ENCODE data around the gene MMP20. TPM values are rescaled to one million over a fixed set of nuclear protein-coding genes. Genes with fewer than 3 reads are reported as not detected.
A peak's percentile ranks its signal among the peaks of the same experiment; 100 is the strongest.

Gene MMP20
- total RNA-seq (ENCODE audit: low replicate concordance) = not detected in 2 replicates
- long read RNA-seq = 0 reads

DNA sequence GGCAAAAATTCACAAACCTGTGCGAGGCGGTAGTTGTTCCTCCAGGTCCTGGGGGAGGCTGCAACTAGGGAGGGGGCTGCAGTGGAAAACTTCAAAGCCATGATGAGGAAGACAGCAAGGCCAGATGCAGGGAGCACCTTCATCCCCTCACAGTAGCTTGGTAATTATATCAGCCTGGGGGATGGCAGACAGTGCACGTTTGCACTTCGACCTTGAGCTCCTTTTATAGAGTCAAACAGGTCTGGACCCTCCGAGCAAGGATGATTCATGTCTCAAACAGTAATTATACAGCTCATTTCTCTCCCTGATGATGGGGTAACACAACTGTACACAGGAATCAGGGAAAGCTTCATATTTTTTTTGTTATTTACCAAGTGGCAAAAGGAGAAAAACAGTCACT, at the start of gene MMP20:
Gene MMP20, minus strand, starts transcription at position 156 of the 400 bp plus-strand sequence. Its CDS starts 13 bp downstream, at position 143.
- Mint-ChIP-seq H3K27me3 (no peaks in the 10 kb centered on the region), H3K36me3 (no peaks in the 10 kb centered on the region), H3K27ac (no peak within 1 kb of the TSS), H3K9me3 (no peaks in the 10 kb centered on the region), H3K4me1 (ENCODE audit: unreplicated experiment) (no peaks in the 10 kb centered on the region), H3K4me3 (no peak within 1 kb of the TSS)
- no peak for TF ChIP-seq CTCF (conservative IDR thresholded peaks at IDR 0.05)
- no peak for DNase-seq (ENCODE audit: extremely low spot score, unreplicated experiment)

DNA sequence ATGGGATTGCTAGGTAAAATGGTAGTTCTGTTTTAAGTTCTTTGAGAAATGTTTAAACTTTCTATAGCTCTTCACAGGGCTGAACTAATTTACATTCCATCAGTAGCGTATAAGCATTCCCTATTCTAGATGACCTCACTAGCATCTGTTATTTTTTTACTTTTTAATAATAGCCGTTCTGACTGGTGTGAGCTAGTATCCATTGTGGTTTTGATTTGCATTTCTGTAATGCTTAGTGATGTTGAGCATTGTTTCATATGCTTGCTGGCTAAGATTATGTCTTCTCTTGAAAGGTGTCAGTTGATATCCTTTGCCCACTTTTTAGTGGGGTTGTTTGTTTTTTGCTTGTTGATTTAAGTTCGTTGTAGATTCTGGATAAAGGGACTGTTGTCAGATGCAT, 44.5 kb upstream of the MMP20 start:
- no peak for TF ChIP-seq CTCF (conservative IDR thresholded peaks at IDR 0.05)
- no peaks in the 10 kb centered on the region for H3K36me3 Mint-ChIP-seq
- H3K9me3 Mint-ChIP-seq = no peaks in the 10 kb centered on the region
- no peaks in the 10 kb centered on the region for H3K4me1 Mint-ChIP-seq (ENCODE audit: unreplicated experiment)
- H3K4me3 Mint-ChIP-seq = no peak overlapping the region
- no peak overlapping the region for H3K27ac Mint-ChIP-seq
- DNase-seq (ENCODE audit: extremely low spot score, unreplicated experiment) = no peak
- no peaks in the 10 kb centered on the region for H3K27me3 Mint-ChIP-seq

DNA sequence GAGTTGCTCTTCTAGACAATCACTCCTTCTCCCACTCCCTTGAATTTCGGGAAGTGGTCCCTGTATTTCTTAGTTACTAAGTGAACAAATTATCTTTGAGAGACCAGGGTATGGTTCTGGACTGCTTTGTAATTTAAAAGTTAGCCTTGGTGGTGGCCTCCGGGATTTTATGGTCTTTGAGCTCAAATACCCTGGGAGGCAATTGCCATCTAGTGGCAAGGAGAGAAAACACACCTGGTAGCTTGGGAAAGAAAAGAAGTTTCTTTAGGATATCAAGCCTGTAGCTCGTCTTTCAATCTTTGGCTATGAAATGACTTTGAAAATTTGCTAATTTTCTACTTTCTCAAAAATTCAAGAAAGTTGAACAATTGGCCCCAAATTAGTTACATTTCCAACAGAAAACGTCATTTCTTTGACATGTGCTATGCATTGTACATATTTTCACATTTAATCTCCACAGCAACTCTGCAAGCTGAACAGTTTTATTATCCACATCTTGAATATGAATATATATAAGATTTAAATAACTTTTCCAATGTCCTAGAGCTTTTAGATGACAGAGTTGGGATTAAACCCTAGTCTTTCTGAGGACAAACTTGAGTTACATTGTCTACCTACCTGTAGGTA, 41.3 kb upstream of the MMP20 start:
- H3K4me3 Mint-ChIP-seq = no peak overlapping the region
- TF ChIP-seq CTCF (conservative IDR thresholded peaks at IDR 0.05) = peak; percentile 88
- H3K27ac Mint-ChIP-seq = no peak overlapping the region
- no peaks in the 10 kb centered on the region for H3K9me3 Mint-ChIP-seq
- H3K27me3 Mint-ChIP-seq = peaks cover 3% of the 10 kb centered on the region
- no peaks in the 10 kb centered on the region for H3K4me1 Mint-ChIP-seq (ENCODE audit: unreplicated experiment)
- no peaks in the 10 kb centered on the region for H3K36me3 Mint-ChIP-seq
- DNase-seq (ENCODE audit: extremely low spot score, unreplicated experiment) = no peak

DNA sequence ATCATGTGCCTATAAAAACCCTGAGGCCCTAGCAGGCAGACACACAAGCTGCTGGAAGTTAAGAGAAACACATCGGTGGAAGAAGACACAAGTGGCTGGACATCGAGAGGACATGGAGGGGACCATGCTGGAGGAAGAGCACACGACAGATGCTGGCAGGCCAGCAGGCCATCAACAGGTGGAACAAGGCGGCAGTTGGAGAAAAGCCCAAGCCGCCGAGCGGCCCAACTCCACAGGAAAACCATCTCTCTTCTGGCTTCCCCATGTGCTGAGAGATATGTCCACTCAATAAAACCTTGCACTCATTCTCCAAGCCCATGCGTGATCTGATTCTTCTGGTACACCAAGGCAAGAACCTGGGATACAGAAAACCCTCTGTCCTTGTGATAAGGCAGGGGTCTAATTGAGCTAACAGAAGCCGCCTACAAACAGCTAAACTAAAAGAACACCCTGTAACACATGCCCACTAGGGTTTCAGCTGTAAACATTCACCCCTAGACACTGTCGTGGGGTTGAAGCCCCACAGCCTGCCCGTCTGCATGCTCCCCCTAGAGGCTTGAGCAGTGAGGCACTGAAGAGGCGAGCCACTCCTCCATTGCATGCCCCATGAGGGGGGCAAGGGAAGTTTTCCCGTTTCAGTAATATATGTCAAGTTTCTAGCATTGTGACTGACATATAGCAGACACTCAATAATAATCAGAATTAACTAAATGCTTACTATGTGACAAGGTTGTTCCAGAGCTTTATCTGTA, 39.0 kb upstream of the MMP20 start:
- no peak for DNase-seq (ENCODE audit: extremely low spot score, unreplicated experiment)
- Mint-ChIP-seq H3K4me1 (ENCODE audit: unreplicated experiment) (no peaks in the 10 kb centered on the region), H3K9me3 (no peaks in the 10 kb centered on the region), H3K27me3 (peaks cover 3% of the 10 kb centered on the region), H3K27ac (no peak overlapping the region), H3K4me3 (no peak overlapping the region), H3K36me3 (no peaks in the 10 kb centered on the region)
- peak; percentile 32 for TF ChIP-seq CTCF (conservative IDR thresholded peaks at IDR 0.05)

GRCh38 chr11:102662607-102663006, 37.5 kb upstream of the MMP20 start:
- no peaks in the 10 kb centered on the region for H3K4me1 Mint-ChIP-seq (ENCODE audit: unreplicated experiment)
- DNase-seq (ENCODE audit: extremely low spot score, unreplicated experiment) = no peak
- TF ChIP-seq CTCF (conservative IDR thresholded peaks at IDR 0.05) = no peak

More at GRCh38 chr11:102662607-102663006, 37.5 kb upstream of the MMP20 start:
- Mint-ChIP-seq H3K27me3 (peaks cover 3% of the 10 kb centered on the region), H3K9me3 (no peaks in the 10 kb centered on the region), H3K4me3 (no peak overlapping the region), H3K36me3 (no peaks in the 10 kb centered on the region), H3K27ac (no peak overlapping the region)
